ENCODE results near the gene SCGB1D4.

SCGB1D4 gene

GRCh38 chr11:62315431-62315830 is 16.6 kb upstream of the SCGB1D4 start:
- in situ Hi-C loops (cut with MboI; ENCODE audit: low pct_unique_long_range_greater_than_20kb, low sequenced_read_pairs, unreplicated experiment), result no loop called here
- no peak for TF ChIP-seq CTCF (IDR thresholded peaks at IDR 0.05; ENCODE audit: extremely low read depth, insufficient read depth, missing control alignments)
- DNase-seq (ENCODE audit: low spot score), result no peak

- no peak for DNase-seq (ENCODE audit: low spot score)
- no peak for TF ChIP-seq CTCF (IDR thresholded peaks at IDR 0.05; ENCODE audit: extremely low read depth, insufficient read depth, missing control alignments)
- in situ Hi-C loops (cut with MboI; ENCODE audit: low pct_unique_long_range_greater_than_20kb, low sequenced_read_pairs, unreplicated experiment), result no loop called here
Observed at GRCh38 chr11:62309991-62310390, 11.1 kb upstream of the SCGB1D4 start.

GRCh38 chr11:62307950-62308349 is 9.1 kb upstream of the SCGB1D4 start:
- DNase-seq (ENCODE audit: low spot score), result no peak
- in situ Hi-C loops (cut with MboI; ENCODE audit: low pct_unique_long_range_greater_than_20kb, low sequenced_read_pairs, unreplicated experiment), result no loop called here
- no peak for TF ChIP-seq CTCF (IDR thresholded peaks at IDR 0.05; ENCODE audit: extremely low read depth, insufficient read depth, missing control alignments)

- TF ChIP-seq CTCF (IDR thresholded peaks at IDR 0.05; ENCODE audit: extremely low read depth, insufficient read depth, missing control alignments), result no peak
- in situ Hi-C loops (cut with MboI; ENCODE audit: low pct_unique_long_range_greater_than_20kb, low sequenced_read_pairs, unreplicated experiment), result no loop called here
- no peak for DNase-seq (ENCODE audit: low spot score)
Observed at GRCh38 chr11:62306227-62306626, 7.4 kb upstream of the SCGB1D4 start.

GRCh38 chr11:62295504-62295903 is 3.4 kb downstream of the SCGB1D4 start:
- DNase-seq (ENCODE audit: low spot score), result no peak
- no peak for TF ChIP-seq CTCF (IDR thresholded peaks at IDR 0.05; ENCODE audit: extremely low read depth, insufficient read depth, missing control alignments)
- in situ Hi-C loops (cut with MboI; ENCODE audit: low pct_unique_long_range_greater_than_20kb, low sequenced_read_pairs, unreplicated experiment), result no loop called here

- DNase-seq (ENCODE audit: low spot score), result no peak
- in situ Hi-C loops (cut with MboI; ENCODE audit: low pct_unique_long_range_greater_than_20kb, low sequenced_read_pairs, unreplicated experiment), result no loop called here
- TF ChIP-seq CTCF (IDR thresholded peaks at IDR 0.05; ENCODE audit: extremely low read depth, insufficient read depth, missing control alignments), result no peak
Observed at GRCh38 chr11:62280452-62280851, 18.4 kb downstream of the SCGB1D4 start.

GRCh38 chr11:62273789-62274275 is 25.0 kb downstream of the SCGB1D4 start:
- in situ Hi-C loops (cut with MboI; ENCODE audit: low pct_unique_long_range_greater_than_20kb, low sequenced_read_pairs, unreplicated experiment), result no loop called here
- TF ChIP-seq CTCF (IDR thresholded peaks at IDR 0.05; ENCODE audit: extremely low read depth, insufficient read depth, missing control alignments), result no peak
- DNase-seq (ENCODE audit: low spot score), result no peak
